Choroid plexus epithelial cell (primary cell): ENCODE measurements around the gene VIPR2.
"Not testable (repeated sequence)": the region's sequence is repeated elsewhere in the genome, so short reads cannot be mapped to it uniquely, and the experiment has no call there.

Source experiments
- DNase-seq: peaks from one replicate; pipeline ENCODE4 v3.0.0-alpha.2; 2010; ENCODE audit warnings: low read depth
- H3K4me3 ChIP-seq: 2 replicates; pipeline ENCODE4 v1.5.1; 2011; ENCODE audit warnings: low read depth, mild to moderate bottlenecking, control low read depth, low read length, moderate library complexity
- CTCF ChIP-seq: conservative IDR thresholded peaks from 2 replicates; pipeline ENCODE4 v1.5.1; 2011; ENCODE audit warnings: low read depth, mild to moderate bottlenecking, control low read depth, inconsistent platforms, low read length, moderate library complexity

VIPR2 gene

GRCh38 chr7:159126311-159127260, 18.1 kb downstream of the VIPR2 start:
- DNase-seq, result no peak
- H3K4me3 ChIP-seq, result no peak overlapping the region
- TF ChIP-seq CTCF, result no peak

DNA sequence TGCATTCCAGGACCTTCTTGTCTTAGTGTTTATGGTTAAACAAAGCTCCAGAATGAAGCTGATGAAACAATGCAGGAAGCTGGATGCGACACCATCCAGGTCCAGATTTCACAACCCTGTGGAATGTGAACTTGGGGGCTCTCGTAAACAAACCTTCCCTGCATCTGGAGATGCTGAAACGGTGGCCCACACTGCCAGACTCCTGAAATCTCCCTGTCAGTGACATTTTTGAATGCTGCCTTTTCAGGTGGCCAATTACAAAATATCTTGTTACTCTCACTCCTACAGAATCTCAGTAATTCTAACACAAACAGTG, 18.8 kb downstream of the VIPR2 start:
- no peak for DNase-seq
- no peak overlapping the region for H3K4me3 ChIP-seq
- no peak for TF ChIP-seq CTCF

DNA sequence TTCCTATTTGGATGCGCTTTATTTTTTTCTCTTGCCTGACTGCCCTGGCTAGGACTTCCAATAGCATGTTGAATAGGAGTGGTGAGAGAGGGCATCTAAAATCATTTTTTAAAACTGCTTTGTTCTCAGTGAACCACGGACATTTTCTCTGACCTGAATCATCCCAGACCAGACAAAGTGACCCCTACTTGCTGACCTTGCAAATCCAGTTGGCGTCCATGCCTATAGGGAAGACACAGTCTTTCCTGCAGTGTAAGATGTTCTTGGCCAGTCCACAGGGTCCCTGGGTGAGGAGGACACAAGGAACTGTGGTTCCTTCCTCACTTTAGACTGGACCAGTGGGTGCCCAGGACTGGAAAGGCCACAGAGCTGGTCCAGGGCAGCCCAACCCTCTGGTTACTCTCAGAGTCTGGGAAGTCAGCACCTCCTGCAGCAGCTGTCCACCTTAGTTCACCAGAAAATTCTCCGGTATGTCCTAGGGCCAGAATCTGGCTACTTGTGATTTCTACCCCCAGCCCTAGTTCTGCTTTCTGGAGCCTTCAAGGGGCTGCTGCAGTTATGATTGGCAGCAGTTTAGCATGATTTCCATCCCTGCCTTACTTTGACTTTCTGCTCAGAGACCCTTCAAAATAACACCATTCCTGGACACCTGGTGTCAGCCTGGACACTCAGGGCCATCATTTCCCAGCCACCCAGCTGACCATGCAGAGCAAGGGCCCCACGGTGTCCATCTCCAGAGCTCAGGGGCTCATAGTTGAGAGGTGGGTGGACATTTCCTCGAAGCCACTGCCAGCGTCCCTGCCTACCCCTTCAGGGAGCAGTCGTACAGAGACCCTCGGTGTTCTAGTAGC, 19.3 kb downstream of the VIPR2 start:
- H3K4me3 ChIP-seq, result no peak overlapping the region
- no peak for DNase-seq
- no peak for TF ChIP-seq CTCF

DNA sequence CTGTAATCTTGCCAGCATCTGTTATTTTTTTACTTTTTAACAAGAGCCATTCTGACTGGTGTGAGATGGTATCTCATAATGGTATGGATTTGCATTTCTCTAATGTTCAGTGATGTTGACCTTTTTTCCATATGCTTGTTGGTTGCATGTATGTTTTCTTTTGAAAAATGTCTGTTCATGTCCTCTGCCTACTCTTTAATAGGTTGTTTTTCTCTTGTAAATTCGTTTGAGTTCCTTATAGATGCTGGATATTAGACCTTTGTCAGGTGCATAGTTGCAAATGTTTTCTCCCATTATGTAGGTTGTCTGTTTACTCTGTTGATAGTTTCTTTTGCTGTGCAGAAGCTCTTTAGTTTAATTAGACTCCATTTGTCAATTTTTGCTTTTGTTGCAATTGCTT, 20.9 kb downstream of the VIPR2 start:
- H3K4me3 ChIP-seq, DNase-seq: not testable (repeated sequence)

GRCh38 chr7:159123294-159123693, 21.4 kb downstream of the VIPR2 start:
- DNase-seq, result not testable (repeated sequence)

DNA sequence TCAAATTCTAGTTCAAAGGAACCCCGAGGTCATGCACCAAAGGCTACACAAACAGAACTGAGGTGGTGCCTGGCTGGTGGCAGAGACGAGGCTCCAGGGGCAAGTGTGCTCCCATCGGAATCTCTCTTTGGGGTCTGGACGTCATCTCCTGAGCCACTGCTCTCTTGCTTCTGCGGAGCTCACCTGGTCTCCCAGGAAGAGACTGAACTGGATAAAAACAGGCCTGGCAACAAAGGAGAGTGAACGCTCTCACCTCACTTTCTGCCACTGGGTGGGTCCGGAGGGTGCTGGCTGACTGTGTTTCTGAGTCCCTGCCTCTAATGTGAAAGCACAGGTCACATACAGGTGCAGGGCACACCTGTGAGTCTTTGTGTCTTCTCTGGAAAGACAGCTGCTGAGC, 22.4 kb downstream of the VIPR2 start:
- DNase-seq, result no peak
- H3K4me3 ChIP-seq, result no peak overlapping the region
- no peak for TF ChIP-seq CTCF

More at GRCh38 chr7:159123294-159123693, 21.4 kb downstream of the VIPR2 start:
- H3K4me3 ChIP-seq, result not testable (repeated sequence)

DNA sequence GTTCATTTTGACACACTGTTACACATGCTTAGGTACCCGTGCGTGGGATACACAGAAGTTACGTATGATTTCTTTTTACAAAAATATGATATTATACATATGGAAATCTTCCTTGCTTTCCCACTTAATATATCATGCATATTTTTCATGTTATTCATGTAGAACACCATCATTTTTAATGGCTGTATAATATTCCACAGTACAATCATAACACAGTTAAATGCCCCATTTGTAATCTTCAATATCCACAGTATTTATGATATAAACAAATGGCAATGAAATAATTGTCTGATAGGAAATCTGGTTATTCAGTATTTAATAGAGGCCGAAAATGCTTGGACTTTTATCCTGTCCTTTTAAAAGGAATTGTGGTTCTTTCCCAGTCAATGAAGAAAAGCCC, 23.2 kb downstream of the VIPR2 start:
- no peak for DNase-seq
- no peak overlapping the region for H3K4me3 ChIP-seq
- TF ChIP-seq CTCF, result no peak

GRCh38 chr7:159121068-159121467, 23.6 kb downstream of the VIPR2 start:
- no peak overlapping the region for H3K4me3 ChIP-seq
- TF ChIP-seq CTCF, result no peak
- no peak for DNase-seq
